ENCODE data around the gene NUTM1. TPM values are rescaled to one million over a fixed set of nuclear protein-coding genes. Genes with fewer than 3 reads are reported as not detected.
"Not testable (repeated sequence)": the region's sequence is repeated elsewhere in the genome, so short reads cannot be mapped to it uniquely, and the experiment has no call there.

Gene NUTM1
- polyA plus RNA-seq, 1 of the 3 experiments (the other 2 are of a cell fraction) = not detected

GRCh38 chr15:34374816-34375215, 31.7 kb downstream of the NUTM1 start:
- Histone ChIP-seq H3F3A (replicated peaks; ENCODE audit: insufficient read depth) (peaks cover 3% of the 10 kb centered on the region), H3K4me3 (ENCODE audit: low read depth in 2 of 2, low read length in 1 of 2) (no peak overlapping the region), H3K9me2 (no peaks in the 10 kb centered on the region), H3K4me1 (ENCODE audit: control insufficient read depth in 1 of 2, insufficient read depth in 2 of 2, low read depth in 1 of 2, low read length in 1 of 2) (no peaks in the 10 kb centered on the region), H3K9ac (no peak overlapping the region), H3K9me3 (no peaks in the 10 kb centered on the region), H3K79me2 (ENCODE audit: insufficient read depth) (no peaks in the 10 kb centered on the region), H3K4me2 (no peak overlapping the region), H4K20me1 (ENCODE audit: insufficient read depth) (no peaks in the 10 kb centered on the region), H3K36me3 (replicated peaks in 1 of 2; ENCODE audit: control insufficient read depth in 1 of 2, insufficient read depth in 2 of 2, low read length in 1 of 2) (no peaks in the 10 kb centered on the region), H3K27me3 (ENCODE audit: insufficient read depth) (no peaks in the 10 kb centered on the region), H3K27ac (ENCODE audit: low read depth in 2 of 2, low read length in 1 of 2) (no peak overlapping the region), H2AFZ (ENCODE audit: low read depth) (no peak overlapping the region)
- POLR2A ChIA-PET = no interaction called here
- WGBS (ENCODE audit: low lambda C conversion rate) = 80% methylated on average over 2 of the region's 2 CpGs
- DNase-seq = no peak
- CTCF ChIA-PET = no interaction called here
- TF ChIP-seq REST (IDR thresholded peaks at IDR 0.05; ENCODE audit: low read depth, low read length) (no peak), SMC3 (IDR thresholded peaks at IDR 0.05; ENCODE audit: low read depth, low read length) (no peak)

- H3K27me3 ChIP-seq (ENCODE audit: insufficient read depth); H3K4me2 ChIP-seq; H3K9me3 ChIP-seq; CTCF ChIA-PET; DNase-seq; H3K4me1 ChIP-seq (ENCODE audit: control insufficient read depth in 1 of 2, insufficient read depth in 2 of 2, low read depth in 1 of 2, low read length in 1 of 2); H3K36me3 ChIP-seq (replicated peaks in 1 of 2; ENCODE audit: control insufficient read depth in 1 of 2, insufficient read depth in 2 of 2, low read length in 1 of 2); POLR2A ChIA-PET; H4K20me1 ChIP-seq (ENCODE audit: insufficient read depth); H3K9ac ChIP-seq; H3K79me2 ChIP-seq (ENCODE audit: insufficient read depth); H2AFZ ChIP-seq (ENCODE audit: low read depth); H3K27ac ChIP-seq (ENCODE audit: low read depth in 2 of 2, low read length in 1 of 2); H3K9me2 ChIP-seq; H3K4me3 ChIP-seq (ENCODE audit: low read depth in 2 of 2, low read length in 1 of 2); H3F3A ChIP-seq (replicated peaks; ENCODE audit: insufficient read depth): not testable (repeated sequence)
- WGBS (ENCODE audit: low lambda C conversion rate) = 88% methylated on average over 1 of the region's 2 CpGs
Observed at GRCh38 chr15:34375541-34375940, 32.4 kb downstream of the NUTM1 start.

- H3K9ac ChIP-seq = no peak overlapping the region
- no peaks in the 10 kb centered on the region for H4K20me1 ChIP-seq (ENCODE audit: insufficient read depth)
- H2AFZ ChIP-seq (ENCODE audit: low read depth) = no peak overlapping the region
- no peaks in the 10 kb centered on the region for H3K9me3 ChIP-seq
- WGBS (ENCODE audit: low lambda C conversion rate) = 77% methylated on average over 2 of the region's 2 CpGs
- no peaks in the 10 kb centered on the region for H3K36me3 ChIP-seq (replicated peaks in 1 of 2; ENCODE audit: control insufficient read depth in 1 of 2, insufficient read depth in 2 of 2, low read length in 1 of 2)
- CTCF ChIA-PET = no interaction called here
- H3K79me2 ChIP-seq (ENCODE audit: insufficient read depth) = no peaks in the 10 kb centered on the region
- POLR2A ChIA-PET = no interaction called here
- no peaks in the 10 kb centered on the region for H3K4me1 ChIP-seq (ENCODE audit: control insufficient read depth in 1 of 2, insufficient read depth in 2 of 2, low read depth in 1 of 2, low read length in 1 of 2)
- no peak overlapping the region for H3K4me3 ChIP-seq (ENCODE audit: low read depth in 2 of 2, low read length in 1 of 2)
- no peaks in the 10 kb centered on the region for H3K27me3 ChIP-seq (ENCODE audit: insufficient read depth)
- peaks cover 3% of the 10 kb centered on the region for H3F3A ChIP-seq (replicated peaks; ENCODE audit: insufficient read depth)
- no peak overlapping the region for H3K27ac ChIP-seq (ENCODE audit: low read depth in 2 of 2, low read length in 1 of 2)
- H3K9me2 ChIP-seq = no peaks in the 10 kb centered on the region
- H3K4me2 ChIP-seq = no peak overlapping the region
- DNase-seq = no peak
- TF ChIP-seq PBX3 (IDR thresholded peaks at IDR 0.05) (no peak), RCOR1 (IDR thresholded peaks at IDR 0.05; ENCODE audit: low read length) (no peak), GATA2 (CRISPR knock-in tag; IDR thresholded peaks at IDR 0.05) (no peak), NRF1 (IDR thresholded peaks at IDR 0.05; ENCODE audit: low read depth, low read length) (no peak), USF2 (IDR thresholded peaks at IDR 0.05; ENCODE audit: borderline replicate concordance, low read depth, low read length) (no peak), GABPA (IDR thresholded peaks at IDR 0.05; ENCODE audit: low read depth) (no peak), YY1 (IDR thresholded peaks at IDR 0.05; ENCODE audit: low read depth) (no peak), REST (IDR thresholded peaks at IDR 0.05; ENCODE audit: low read depth, low read length) (no peak), FOXJ3 (CRISPR knock-in tag; IDR thresholded peaks at IDR 0.05) (no peak), IRF3 (IDR thresholded peaks at IDR 0.05; ENCODE audit: low read depth, low read length) (no peak)
Observed at GRCh38 chr15:34376856-34377255, 33.7 kb downstream of the NUTM1 start.

Data from SK-N-SH (cell line).